Progenitor cell of endocrine pancreas (in vitro differentiated cells): ENCODE data around the gene PHLDA2. TPM values are rescaled to one million over a fixed set of nuclear protein-coding genes. Genes with fewer than 3 reads are reported as not detected.

Source experiments
- DNase-seq: peaks from one replicate; pipeline ENCODE4 v3.0.0; 2021; ENCODE audit warnings: low spot score; ENCODE audit not compliant: unreplicated experiment
- H3K27ac Mint-ChIP-seq: 2 replicates; pipeline ENCODE4 v1.8.0; 2021; ENCODE audit warnings: mild to moderate bottlenecking, moderate library complexity, mixed read lengths
- H3K27me3 Mint-ChIP-seq: 2 replicates; pipeline ENCODE4 v1.8.0; 2021; ENCODE audit warnings: mixed read lengths
- H3K36me3 Mint-ChIP-seq: 2 replicates; pipeline ENCODE4 v1.8.0; 2022; ENCODE audit warnings: mixed read lengths; ENCODE audit not compliant: insufficient read depth
- H3K4me1 Mint-ChIP-seq: 2 replicates; pipeline ENCODE4 v1.8.0; 2021; ENCODE audit warnings: low read depth, mixed read lengths
- H3K4me3 Mint-ChIP-seq: 2 replicates; pipeline ENCODE4 v1.8.0; 2021; ENCODE audit warnings: low read depth, mild to moderate bottlenecking, moderate library complexity, mixed read lengths
- H3K9me3 Mint-ChIP-seq: 2 replicates; pipeline ENCODE4 v1.8.0; 2021; ENCODE audit warnings: low read depth, mixed read lengths
- CTCF ChIP-seq: fragments of 200-600 bp; sonication (generic); IDR thresholded peaks from one replicate; pipeline ENCODE4 v1.5.0; 2021; ENCODE audit warnings: antibody characterized with exemption, mild to moderate bottlenecking; ENCODE audit not compliant: unreplicated experiment
- total RNA-seq: library from RNA; stranded (reverse); gene quantifications from 2 replicates; pipeline ENCODE4 v1.2.1, GENCODE V29; 2021

The PHLDA2 gene
- total RNA-seq, 1 donor from 2014 or later, result 1.2 TPM

GRCh38 chr11:2883979-2884815 is 45.0 kb downstream of the PHLDA2 start:
- H3K4me1 Mint-ChIP-seq, result peaks cover 16% of the 10 kb centered on the region
- no peak overlapping the region for H3K27ac Mint-ChIP-seq
- DNase-seq, result no peak
- TF ChIP-seq CTCF, result no peak
- peaks cover 5% of the 10 kb centered on the region for H3K36me3 Mint-ChIP-seq
- H3K27me3 Mint-ChIP-seq, result peaks cover 11% of the 10 kb centered on the region
- peak overlapping the region; percentile 78 for H3K4me3 Mint-ChIP-seq
- H3K9me3 Mint-ChIP-seq, result no peaks in the 10 kb centered on the region

GRCh38 chr11:2883640-2883978 is 45.6 kb downstream of the PHLDA2 start:
- Mint-ChIP-seq H3K9me3 (no peaks in the 10 kb centered on the region), H3K27me3 (peaks cover 13% of the 10 kb centered on the region), H3K27ac (peak overlapping the region; percentile 41), H3K4me1 (peaks cover 16% of the 10 kb centered on the region), H3K4me3 (peak overlapping the region; percentile 78), H3K36me3 (peaks cover 5% of the 10 kb centered on the region)
- no peak for TF ChIP-seq CTCF
- no peak for DNase-seq

- peak overlapping the region; percentile 94 for H3K27ac Mint-ChIP-seq
- H3K4me1 Mint-ChIP-seq, result peaks cover 15% of the 10 kb centered on the region
- H3K4me3 Mint-ChIP-seq, result peak overlapping the region; percentile 78
- no peak for DNase-seq
- H3K9me3 Mint-ChIP-seq, result no peaks in the 10 kb centered on the region
- TF ChIP-seq CTCF, result no peak
- H3K27me3 Mint-ChIP-seq, result peaks cover 13% of the 10 kb centered on the region
- H3K36me3 Mint-ChIP-seq, result peaks cover 7% of the 10 kb centered on the region
These were observed 46.7 kb downstream of the PHLDA2 start for GRCh38 chr11:2882396-2883110.

GRCh38 chr11:2881981-2882375 is 47.2 kb downstream of the PHLDA2 start:
- DNase-seq, result no peak
- no peak overlapping the region for H3K27ac Mint-ChIP-seq
- H3K4me3 Mint-ChIP-seq, result peak overlapping the region; percentile 78
- no peaks in the 10 kb centered on the region for H3K9me3 Mint-ChIP-seq
- TF ChIP-seq CTCF, result no peak
- peaks cover 14% of the 10 kb centered on the region for H3K4me1 Mint-ChIP-seq
- peaks cover 9% of the 10 kb centered on the region for H3K36me3 Mint-ChIP-seq
- peaks cover 13% of the 10 kb centered on the region for H3K27me3 Mint-ChIP-seq

- peaks cover 9% of the 10 kb centered on the region for H3K4me1 Mint-ChIP-seq
- no peak for DNase-seq
- H3K9me3 Mint-ChIP-seq, result no peaks in the 10 kb centered on the region
- TF ChIP-seq CTCF, result no peak
- H3K4me3 Mint-ChIP-seq, result no peak overlapping the region
- H3K27me3 Mint-ChIP-seq, result peaks cover 13% of the 10 kb centered on the region
- peaks cover 9% of the 10 kb centered on the region for H3K36me3 Mint-ChIP-seq
- no peak overlapping the region for H3K27ac Mint-ChIP-seq
These were observed 47.9 kb downstream of the PHLDA2 start for GRCh38 chr11:2881076-2881980.
